ENCODE measurements around the gene ZFAND3. TPM values are rescaled to one million over a fixed set of nuclear protein-coding genes. Genes with fewer than 3 reads are reported as not detected.

The ZFAND3 gene
- total and polyA plus RNA-seq, 10 of the 15 experiments (the other 5 are each of a cell fraction or from before 2014, with no cell fraction given): 0.90 to 34.4 (median 16.3) TPM

DNA sequence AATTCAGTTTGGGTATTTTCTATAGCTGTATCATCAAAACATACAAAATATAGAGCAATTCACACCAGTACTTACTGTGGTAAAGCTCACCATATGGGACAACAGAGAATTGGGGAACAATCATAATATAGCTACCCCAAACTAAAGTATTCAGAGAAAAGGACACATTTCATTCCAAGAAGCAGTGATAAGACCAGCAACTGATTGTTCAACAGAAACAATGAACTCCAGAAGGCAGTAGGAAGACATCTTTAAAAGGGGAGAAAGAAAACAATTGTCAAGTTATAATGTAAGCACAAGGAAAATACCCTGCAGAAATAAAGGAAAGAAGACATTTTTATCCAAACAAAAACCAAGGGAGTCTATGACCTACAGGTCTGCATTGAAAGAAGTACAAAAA lies 210.9 kb downstream of the ZFAND3 start (continued):
- TF ChIP-seq, protein P1, sequence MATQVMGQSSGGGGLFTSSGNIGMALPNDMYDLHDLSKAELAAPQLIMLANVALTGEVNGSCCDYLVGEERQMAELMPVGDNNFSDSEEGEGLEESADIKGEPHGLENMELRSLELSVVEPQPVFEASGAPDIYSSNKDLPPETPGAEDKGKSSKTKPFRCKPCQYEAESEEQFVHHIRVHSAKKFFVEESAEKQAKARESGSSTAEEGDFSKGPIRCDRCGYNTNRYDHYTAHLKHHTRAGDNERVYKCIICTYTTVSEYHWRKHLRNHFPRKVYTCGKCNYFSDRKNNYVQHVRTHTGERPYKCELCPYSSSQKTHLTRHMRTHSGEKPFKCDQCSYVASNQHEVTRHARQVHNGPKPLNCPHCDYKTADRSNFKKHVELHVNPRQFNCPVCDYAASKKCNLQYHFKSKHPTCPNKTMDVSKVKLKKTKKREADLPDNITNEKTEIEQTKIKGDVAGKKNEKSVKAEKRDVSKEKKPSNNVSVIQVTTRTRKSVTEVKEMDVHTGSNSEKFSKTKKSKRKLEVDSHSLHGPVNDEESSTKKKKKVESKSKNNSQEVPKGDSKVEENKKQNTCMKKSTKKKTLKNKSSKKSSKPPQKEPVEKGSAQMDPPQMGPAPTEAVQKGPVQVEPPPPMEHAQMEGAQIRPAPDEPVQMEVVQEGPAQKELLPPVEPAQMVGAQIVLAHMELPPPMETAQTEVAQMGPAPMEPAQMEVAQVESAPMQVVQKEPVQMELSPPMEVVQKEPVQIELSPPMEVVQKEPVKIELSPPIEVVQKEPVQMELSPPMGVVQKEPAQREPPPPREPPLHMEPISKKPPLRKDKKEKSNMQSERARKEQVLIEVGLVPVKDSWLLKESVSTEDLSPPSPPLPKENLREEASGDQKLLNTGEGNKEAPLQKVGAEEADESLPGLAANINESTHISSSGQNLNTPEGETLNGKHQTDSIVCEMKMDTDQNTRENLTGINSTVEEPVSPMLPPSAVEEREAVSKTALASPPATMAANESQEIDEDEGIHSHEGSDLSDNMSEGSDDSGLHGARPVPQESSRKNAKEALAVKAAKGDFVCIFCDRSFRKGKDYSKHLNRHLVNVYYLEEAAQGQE (IDR thresholded peaks at IDR 0.05; ENCODE audit: low read depth, low read length): no peak
- TF ChIP-seq, protein P2, sequence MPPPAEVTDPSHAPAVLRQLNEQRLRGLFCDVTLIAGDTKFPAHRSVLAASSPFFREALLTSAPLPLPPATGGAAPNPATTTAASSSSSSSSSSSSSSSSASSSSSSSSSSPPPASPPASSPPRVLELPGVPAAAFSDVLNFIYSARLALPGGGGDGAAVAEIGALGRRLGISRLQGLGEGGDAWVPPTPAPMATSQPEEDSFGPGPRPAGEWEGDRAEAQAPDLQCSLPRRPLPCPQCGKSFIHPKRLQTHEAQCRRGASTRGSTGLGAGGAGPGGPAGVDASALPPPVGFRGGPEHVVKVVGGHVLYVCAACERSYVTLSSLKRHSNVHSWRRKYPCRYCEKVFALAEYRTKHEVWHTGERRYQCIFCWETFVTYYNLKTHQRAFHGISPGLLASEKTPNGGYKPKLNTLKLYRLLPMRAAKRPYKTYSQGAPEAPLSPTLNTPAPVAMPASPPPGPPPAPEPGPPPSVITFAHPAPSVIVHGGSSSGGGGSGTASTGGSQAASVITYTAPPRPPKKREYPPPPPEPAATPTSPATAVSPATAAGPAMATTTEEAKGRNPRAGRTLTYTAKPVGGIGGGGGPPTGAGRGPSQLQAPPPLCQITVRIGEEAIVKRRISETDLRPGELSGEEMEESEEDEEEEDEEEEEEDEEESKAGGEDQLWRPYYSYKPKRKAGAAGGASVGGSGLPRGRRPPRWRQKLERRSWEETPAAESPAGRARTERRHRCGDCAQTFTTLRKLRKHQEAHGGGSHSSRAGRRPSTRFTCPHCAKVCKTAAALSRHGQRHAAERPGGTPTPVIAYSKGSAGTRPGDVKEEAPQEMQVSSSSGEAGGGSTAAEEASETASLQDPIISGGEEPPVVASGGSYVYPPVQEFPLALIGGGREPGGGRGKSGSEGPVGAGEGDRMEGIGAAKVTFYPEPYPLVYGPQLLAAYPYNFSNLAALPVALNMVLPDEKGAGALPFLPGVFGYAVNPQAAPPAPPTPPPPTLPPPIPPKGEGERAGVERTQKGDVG (CRISPR knock-in tag; IDR thresholded peaks at IDR 0.05): no peak
- TF ChIP-seq TCF12 (IDR thresholded peaks at IDR 0.05; ENCODE audit: low read depth, low read length) (no peak), POU2F2 (IDR thresholded peaks at IDR 0.05; ENCODE audit: borderline replicate concordance, low read depth, low read length) (no peak), GATAD2B (conservative IDR thresholded peaks at IDR 0.05; ENCODE audit: low read depth) (no peak), ZZZ3 (IDR thresholded peaks at IDR 0.05; ENCODE audit: control insufficient read depth, insufficient read length, low read depth) (no peak), RAD51 (IDR thresholded peaks at IDR 0.05) (no peak), RCOR1 (conservative IDR thresholded peaks at IDR 0.05; ENCODE audit: low read depth, low read length) (no peak)
